ENCODE data around the gene RBM7. TPM values are rescaled to one million over a fixed set of nuclear protein-coding genes. Genes with fewer than 3 reads are reported as not detected.

RBM7 gene
- total RNA-seq, 2 experiments from 2014 or later, result 51.4 to 52.6 TPM

GRCh38 chr11:114362326-114362725 is 38.1 kb upstream of the RBM7 start:
- no peak overlapping the region for H3K4me3 Mint-ChIP-seq
- peaks cover 2% of the 10 kb centered on the region for H3K27me3 Mint-ChIP-seq
- no peak for ATAC-seq
- no peaks in the 10 kb centered on the region for H3K9me3 Mint-ChIP-seq
- TF ChIP-seq, protein P1, sequence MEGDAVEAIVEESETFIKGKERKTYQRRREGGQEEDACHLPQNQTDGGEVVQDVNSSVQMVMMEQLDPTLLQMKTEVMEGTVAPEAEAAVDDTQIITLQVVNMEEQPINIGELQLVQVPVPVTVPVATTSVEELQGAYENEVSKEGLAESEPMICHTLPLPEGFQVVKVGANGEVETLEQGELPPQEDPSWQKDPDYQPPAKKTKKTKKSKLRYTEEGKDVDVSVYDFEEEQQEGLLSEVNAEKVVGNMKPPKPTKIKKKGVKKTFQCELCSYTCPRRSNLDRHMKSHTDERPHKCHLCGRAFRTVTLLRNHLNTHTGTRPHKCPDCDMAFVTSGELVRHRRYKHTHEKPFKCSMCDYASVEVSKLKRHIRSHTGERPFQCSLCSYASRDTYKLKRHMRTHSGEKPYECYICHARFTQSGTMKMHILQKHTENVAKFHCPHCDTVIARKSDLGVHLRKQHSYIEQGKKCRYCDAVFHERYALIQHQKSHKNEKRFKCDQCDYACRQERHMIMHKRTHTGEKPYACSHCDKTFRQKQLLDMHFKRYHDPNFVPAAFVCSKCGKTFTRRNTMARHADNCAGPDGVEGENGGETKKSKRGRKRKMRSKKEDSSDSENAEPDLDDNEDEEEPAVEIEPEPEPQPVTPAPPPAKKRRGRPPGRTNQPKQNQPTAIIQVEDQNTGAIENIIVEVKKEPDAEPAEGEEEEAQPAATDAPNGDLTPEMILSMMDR (IDR thresholded peaks at IDR 0.05), result no peak
- ChIA-PET CTCF (interaction anchor here (1.0 kb wide), 1 partner anchor 15 kb away, joined by 3 read pairs; no protein-coding TSS in a partner anchor), POLR2A (interaction anchor here (0.6 kb wide), 1 partner anchor 57 kb away, joined by 3 read pairs; no protein-coding TSS in a partner anchor)
- no peak for DNase-seq
- no peak overlapping the region for H3K27ac Mint-ChIP-seq
- no peaks in the 10 kb centered on the region for H3K4me1 Mint-ChIP-seq (ENCODE audit: low read depth)
- H3K36me3 Mint-ChIP-seq (ENCODE audit: low read depth), result no peaks in the 10 kb centered on the region
- intact Hi-C loops (cut with micrococcal nuclease), result no loop called here

GRCh38 chr11:114362958-114363357 is 37.5 kb upstream of the RBM7 start:
- Mint-ChIP-seq H3K9me3 (no peaks in the 10 kb centered on the region), H3K36me3 (ENCODE audit: low read depth) (no peaks in the 10 kb centered on the region), H3K27ac (no peak overlapping the region), H3K4me3 (no peak overlapping the region), H3K27me3 (peaks cover 6% of the 10 kb centered on the region), H3K4me1 (ENCODE audit: low read depth) (no peaks in the 10 kb centered on the region)
- TF ChIP-seq, protein P1 (IDR thresholded peaks at IDR 0.05), result no peak
- POLR2A ChIA-PET, result no interaction called here
- DNase-seq, result no peak
- CTCF ChIA-PET, result no interaction called here
- intact Hi-C loops (cut with micrococcal nuclease), result no loop called here
- no peak for ATAC-seq

DNA sequence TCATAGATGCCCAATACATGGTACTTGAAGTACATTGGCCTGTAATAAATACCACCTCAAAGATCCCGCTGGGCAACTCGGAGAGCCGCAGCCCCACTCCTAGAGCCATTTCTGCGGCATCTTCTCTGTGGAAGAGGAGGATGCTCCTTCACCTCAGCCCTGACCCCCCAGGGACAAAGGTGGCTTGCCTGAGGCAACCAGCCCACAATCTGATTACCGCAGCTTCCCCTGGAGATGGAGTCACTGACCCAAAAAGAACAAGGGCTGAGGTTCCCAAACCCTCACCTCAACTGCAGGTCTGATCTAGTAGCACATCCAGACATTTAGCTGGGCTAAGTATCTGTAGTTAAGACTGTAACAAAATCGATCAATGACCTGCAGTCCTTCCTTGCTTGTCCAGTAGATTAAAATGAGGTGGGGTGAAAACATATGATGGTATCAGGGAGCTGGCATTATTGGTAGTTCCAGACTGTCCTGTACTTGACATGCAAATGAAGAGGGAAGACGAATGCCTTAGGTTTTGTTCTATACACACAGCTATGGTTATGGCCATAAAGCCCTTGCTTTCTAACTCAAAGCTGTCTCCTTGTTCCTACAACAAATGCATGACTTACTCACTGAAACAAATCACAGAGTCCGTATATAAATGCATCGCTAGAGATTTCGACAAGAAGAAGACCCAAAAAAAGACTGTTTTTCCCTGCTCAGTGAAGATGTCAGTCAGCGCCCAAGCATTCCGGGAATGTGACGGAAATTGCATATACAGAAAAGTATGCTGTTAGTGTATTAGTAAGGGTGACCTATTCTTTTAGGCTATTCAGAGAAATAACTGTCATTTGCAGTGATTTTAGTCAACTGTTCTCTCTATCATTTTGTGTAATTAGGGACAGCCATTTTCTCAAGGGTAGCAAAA is 33.9 kb upstream of the RBM7 start:
- ATAC-seq (no peak), DNase-seq (no peak)
- no peak overlapping the region for H3K27ac Mint-ChIP-seq
- no peaks in the 10 kb centered on the region for H3K9me3 Mint-ChIP-seq
- no peak overlapping the region for H3K4me3 Mint-ChIP-seq
- TF ChIP-seq, protein P1 (IDR thresholded peaks at IDR 0.05), result no peak
- ChIA-PET CTCF (no interaction called here), POLR2A (no interaction called here)
- H3K27me3 Mint-ChIP-seq, result peaks cover 9% of the 10 kb centered on the region
- no peaks in the 10 kb centered on the region for H3K36me3 Mint-ChIP-seq (ENCODE audit: low read depth)
- intact Hi-C loops (cut with micrococcal nuclease), result no loop called here
- no peaks in the 10 kb centered on the region for H3K4me1 Mint-ChIP-seq (ENCODE audit: low read depth)

- Mint-ChIP-seq H3K4me3 (no peak overlapping the region), H3K4me1 (ENCODE audit: low read depth) (no peaks in the 10 kb centered on the region), H3K27me3 (peaks cover 11% of the 10 kb centered on the region), H3K27ac (no peak overlapping the region), H3K9me3 (no peaks in the 10 kb centered on the region), H3K36me3 (ENCODE audit: low read depth) (no peaks in the 10 kb centered on the region)
- ATAC-seq, result no peak
- intact Hi-C loops (cut with micrococcal nuclease), result no loop called here
- TF ChIP-seq, protein P1 (IDR thresholded peaks at IDR 0.05), result no peak
- POLR2A ChIA-PET, result no interaction called here
- CTCF ChIA-PET, result interaction anchor here (1.0 kb wide), 1 partner anchor 9 kb away, joined by 3 read pairs; no protein-coding TSS in a partner anchor
- DNase-seq, result no peak
Observed at GRCh38 chr11:114367244-114367957, 33.1 kb upstream of the RBM7 start.

Measured in activated CD8-positive, alpha-beta T cell treated with anti-CD3 and anti-CD28 coated beads for 36 hours (primary cell).